PC-3 (cell line): ENCODE results near the gene TGM2.

Experiments
- CTCF ChIP-seq: fragments of 300-600 bp; sonication (generic); conservative IDR thresholded peaks from 2 replicates; pipeline ENCODE4 v1.5.1; 2017; ENCODE audit warnings: antibody characterized with exemption, low read depth, mild to moderate bottlenecking, low read length
- EZH2 ChIP-seq: fragments of 300-600 bp; sonication (generic); IDR thresholded peaks from one replicate; pipeline ENCODE4 v1.6.1; 2017; ENCODE audit warnings: antibody characterized with exemption, mild to moderate bottlenecking, low read length; ENCODE audit not compliant: unreplicated experiment
- EZH2phosphoT487 ChIP-seq: fragments of 300-600 bp; sonication (generic); IDR thresholded peaks from 2 replicates; pipeline ENCODE4 v1.6.1; 2018; ENCODE audit warnings: mild to moderate bottlenecking, antibody characterized with exemption, low read length, borderline replicate concordance

- TF ChIP-seq CTCF (peak; percentile 32; the same call in 1 of the 2 replicates), EZH2 (no peak), EZH2phosphoT487 (no peak)
Observed at GRCh38 chr20:38115205-38115604, 49.9 kb downstream of the TGM2 start.
